ENCODE results near the gene BIN2. TPM values are rescaled to one million over a fixed set of nuclear protein-coding genes. Genes with fewer than 3 reads are reported as not detected.

Gene BIN2
- total and polyA plus RNA-seq, 2 donors (not counting 1 experiment from before 2014, with no cell fraction given): not detected

GRCh38 chr12:51360315-51360714 is 36.3 kb upstream of the BIN2 start:
- DNase-seq (ENCODE audit: low read depth in 2 of 2): no peak
- Histone ChIP-seq H3K4me1 (ENCODE audit: control insufficient read depth, extremely low read depth, insufficient read depth, low read length) (no peaks in the 10 kb centered on the region), H3K9me3 (ENCODE audit: control insufficient read depth, insufficient read depth, low read depth, low read length) (no peaks in the 10 kb centered on the region), H2AFZ (ENCODE audit: low read length) (no peak overlapping the region), H3K27me3 (ENCODE audit: control insufficient read depth, insufficient read depth, low read length) (no peaks in the 10 kb centered on the region), H3K79me2 (ENCODE audit: control insufficient read depth, insufficient read depth, low read length) (no peaks in the 10 kb centered on the region), H3K36me3 (ENCODE audit: control insufficient read depth, insufficient read depth, low read length) (peaks cover 7% of the 10 kb centered on the region), H3K4me3 (replicated peaks in 1 of 4; ENCODE audit: control extremely low read depth in 1 of 4, insufficient read depth in 1 of 4, low read depth in 3 of 4, low read length in 4 of 4) (no peak overlapping the region), H4K20me1 (ENCODE audit: control insufficient read depth, extremely low read depth, insufficient read depth, low read length) (no peaks in the 10 kb centered on the region), H3K9ac (ENCODE audit: insufficient read depth, low read length) (no peak overlapping the region), H3K4me2 (ENCODE audit: extremely low read depth, insufficient read depth, low read length) (no peak overlapping the region), H3K27ac (ENCODE audit: insufficient read depth, low read length) (no peak overlapping the region)
- TF ChIP-seq EZH2 (IDR thresholded peaks at IDR 0.05; ENCODE audit: low read length, missing control alignments): no peak
- TF ChIP-seq CTCF (conservative IDR thresholded peaks at IDR 0.05 in 1 of 2, IDR thresholded peaks at IDR 0.05 in 1 of 2; ENCODE audit: low read depth in 1 of 2, low read length in 2 of 2): no peak

- no peak for DNase-seq (ENCODE audit: low read depth in 2 of 2)
- no peak overlapping the region for H3K4me3 ChIP-seq (replicated peaks in 1 of 4; ENCODE audit: control extremely low read depth in 1 of 4, insufficient read depth in 1 of 4, low read depth in 3 of 4, low read length in 4 of 4)
- no peak overlapping the region for H3K27ac ChIP-seq (ENCODE audit: insufficient read depth, low read length)
- H2AFZ ChIP-seq (ENCODE audit: low read length): no peak overlapping the region
- H4K20me1 ChIP-seq (ENCODE audit: control insufficient read depth, extremely low read depth, insufficient read depth, low read length): no peaks in the 10 kb centered on the region
- H3K4me2 ChIP-seq (ENCODE audit: extremely low read depth, insufficient read depth, low read length): no peak overlapping the region
- no peaks in the 10 kb centered on the region for H3K27me3 ChIP-seq (ENCODE audit: control insufficient read depth, insufficient read depth, low read length)
- no peaks in the 10 kb centered on the region for H3K9me3 ChIP-seq (ENCODE audit: control insufficient read depth, insufficient read depth, low read depth, low read length)
- H3K9ac ChIP-seq (ENCODE audit: insufficient read depth, low read length): no peak overlapping the region
- peaks cover 6% of the 10 kb centered on the region for H3K36me3 ChIP-seq (ENCODE audit: control insufficient read depth, insufficient read depth, low read length)
- no peak for TF ChIP-seq EZH2 (IDR thresholded peaks at IDR 0.05; ENCODE audit: low read length, missing control alignments)
- TF ChIP-seq CTCF (conservative IDR thresholded peaks at IDR 0.05 in 1 of 2, IDR thresholded peaks at IDR 0.05 in 1 of 2; ENCODE audit: low read depth in 1 of 2, low read length in 2 of 2): no peak
- no peaks in the 10 kb centered on the region for H3K4me1 ChIP-seq (ENCODE audit: control insufficient read depth, extremely low read depth, insufficient read depth, low read length)
- H3K79me2 ChIP-seq (ENCODE audit: control insufficient read depth, insufficient read depth, low read length): no peaks in the 10 kb centered on the region
These were observed 35.9 kb upstream of the BIN2 start for GRCh38 chr12:51359851-51360250.

GRCh38 chr12:51358496-51358895 is 34.5 kb upstream of the BIN2 start:
- no peak overlapping the region for H3K27ac ChIP-seq (ENCODE audit: insufficient read depth, low read length)
- H3K4me1 ChIP-seq (ENCODE audit: control insufficient read depth, extremely low read depth, insufficient read depth, low read length): no peaks in the 10 kb centered on the region
- no peaks in the 10 kb centered on the region for H3K79me2 ChIP-seq (ENCODE audit: control insufficient read depth, insufficient read depth, low read length)
- no peak overlapping the region for H3K9ac ChIP-seq (ENCODE audit: insufficient read depth, low read length)
- H4K20me1 ChIP-seq (ENCODE audit: control insufficient read depth, extremely low read depth, insufficient read depth, low read length): no peaks in the 10 kb centered on the region
- H3K9me3 ChIP-seq (ENCODE audit: control insufficient read depth, insufficient read depth, low read depth, low read length): no peaks in the 10 kb centered on the region
- no peak for DNase-seq (ENCODE audit: low read depth in 2 of 2)
- H3K27me3 ChIP-seq (ENCODE audit: control insufficient read depth, insufficient read depth, low read length): no peaks in the 10 kb centered on the region
- no peak overlapping the region for H3K4me3 ChIP-seq (replicated peaks in 1 of 4; ENCODE audit: control extremely low read depth in 1 of 4, insufficient read depth in 1 of 4, low read depth in 3 of 4, low read length in 4 of 4)
- TF ChIP-seq CTCF (conservative IDR thresholded peaks at IDR 0.05 in 1 of 2, IDR thresholded peaks at IDR 0.05 in 1 of 2; ENCODE audit: low read depth in 1 of 2, low read length in 2 of 2) (no peak), EZH2 (IDR thresholded peaks at IDR 0.05; ENCODE audit: low read length, missing control alignments) (no peak)
- no peak overlapping the region for H3K4me2 ChIP-seq (ENCODE audit: extremely low read depth, insufficient read depth, low read length)
- H3K36me3 ChIP-seq (ENCODE audit: control insufficient read depth, insufficient read depth, low read length): peaks cover 7% of the 10 kb centered on the region
- no peak overlapping the region for H2AFZ ChIP-seq (ENCODE audit: low read length)
